Calu3 (cell line): ENCODE measurements around the gene CR2. TPM values are rescaled to one million over a fixed set of nuclear protein-coding genes. Genes with fewer than 3 reads are reported as not detected.

ENCODE experiments used
- BruUV-seq: library from RNA; stranded (reverse); fragments of 400-500 nt; replicated peaks from 2 replicates; lab custom pipeline; 2021; lab: Mats Ljungman, UMichigan
- CTCF ChIA-PET: fragments of 300-600 bp; sonication (Branson Sonifier 250); formaldehyde crosslinking; loops from one replicate; lab custom pipeline; 2022; ENCODE audit warnings: antibody characterized with exemption; lab: Charles Lee
- DNase-seq: peaks from one replicate; pipeline ENCODE4 v3.0.0; 2022
- H3K27ac Mint-ChIP-seq: one replicate; pipeline ENCODE4 v1.8.0; 2022; ENCODE audit warnings: mixed read lengths; ENCODE audit not compliant: unreplicated experiment
- H3K27me3 Mint-ChIP-seq: one replicate; pipeline ENCODE4 v1.8.0; 2022; ENCODE audit warnings: mixed read lengths; ENCODE audit not compliant: unreplicated experiment
- H3K36me3 Mint-ChIP-seq: one replicate; pipeline ENCODE4 v1.8.0; 2022; ENCODE audit warnings: mild to moderate bottlenecking, moderate library complexity, mixed read lengths; ENCODE audit not compliant: insufficient read depth, unreplicated experiment
- H3K4me1 Mint-ChIP-seq: one replicate; pipeline ENCODE4 v1.8.0; 2022; ENCODE audit warnings: mild to moderate bottlenecking, low read depth, mixed read lengths; ENCODE audit not compliant: unreplicated experiment
- H3K4me3 Mint-ChIP-seq: one replicate; pipeline ENCODE4 v1.8.0; 2022; ENCODE audit warnings: mild to moderate bottlenecking, low read depth, moderate library complexity, mixed read lengths; ENCODE audit not compliant: unreplicated experiment
- H3K9me3 Mint-ChIP-seq: one replicate; pipeline ENCODE4 v1.8.0; 2022; ENCODE audit warnings: low read depth, mixed read lengths; ENCODE audit not compliant: unreplicated experiment
- intact Hi-C: fragments of 100-400 bp; cut with micrococcal nuclease; formaldehyde crosslinking; loops from one replicate; pipeline ENCODE4 v1.10.0; 2022; ENCODE audit not compliant: unreplicated experiment
- total RNA-seq: library from RNA; stranded (reverse); gene quantifications from 2 replicates; pipeline ENCODE4 v1.2.3, GENCODE V29; 2022
- TF ChIP-seq, protein P1 (sequence below): fragments of 200-600 bp; IDR thresholded peaks from one replicate; pipeline ENCODE4 v1.8.0; 2022; ENCODE audit warnings: antibody characterized with exemption; ENCODE audit not compliant: unreplicated experiment

Gene CR2
- total RNA-seq, 1 experiment from 2014 or later: 0.83 TPM

DNA sequence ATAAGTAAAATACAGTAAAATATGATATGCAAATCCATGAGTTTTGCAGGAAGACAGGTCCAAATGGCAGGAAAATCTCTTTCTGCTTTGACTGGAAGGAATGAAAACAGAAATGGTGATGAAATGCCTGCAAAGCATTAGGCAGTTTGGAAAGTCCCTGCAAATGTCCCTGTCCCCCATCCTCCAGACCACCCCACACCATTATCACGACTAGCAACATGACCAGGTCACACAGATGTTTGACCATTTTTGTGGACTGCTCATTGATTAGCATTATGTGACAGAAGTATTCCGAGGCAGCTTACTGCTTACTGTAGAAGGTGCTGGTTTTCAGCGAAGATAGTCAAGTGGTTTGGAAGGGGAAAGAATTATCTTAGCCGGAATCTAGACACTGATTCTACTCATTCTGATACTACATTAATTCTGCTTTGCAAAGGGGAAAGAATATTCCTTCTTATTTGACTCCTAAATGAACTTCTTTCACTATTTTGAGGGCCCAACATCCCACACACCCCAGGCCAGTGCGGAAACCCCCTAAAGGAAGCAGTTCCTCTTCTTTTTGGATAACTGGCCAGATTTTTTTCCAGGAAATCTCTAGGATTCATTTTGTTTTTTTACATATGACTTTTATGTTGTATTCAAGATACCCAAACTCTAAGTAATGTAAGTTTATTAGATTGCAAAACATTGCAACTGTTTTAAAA is 9.5 kb upstream of the CR2 start:
- CTCF ChIA-PET: no interaction called here
- DNase-seq: no peak
- H3K36me3 Mint-ChIP-seq: no peaks in the 10 kb centered on the region
- H3K4me3 Mint-ChIP-seq: no peak overlapping the region
- TF ChIP-seq, protein P1, sequence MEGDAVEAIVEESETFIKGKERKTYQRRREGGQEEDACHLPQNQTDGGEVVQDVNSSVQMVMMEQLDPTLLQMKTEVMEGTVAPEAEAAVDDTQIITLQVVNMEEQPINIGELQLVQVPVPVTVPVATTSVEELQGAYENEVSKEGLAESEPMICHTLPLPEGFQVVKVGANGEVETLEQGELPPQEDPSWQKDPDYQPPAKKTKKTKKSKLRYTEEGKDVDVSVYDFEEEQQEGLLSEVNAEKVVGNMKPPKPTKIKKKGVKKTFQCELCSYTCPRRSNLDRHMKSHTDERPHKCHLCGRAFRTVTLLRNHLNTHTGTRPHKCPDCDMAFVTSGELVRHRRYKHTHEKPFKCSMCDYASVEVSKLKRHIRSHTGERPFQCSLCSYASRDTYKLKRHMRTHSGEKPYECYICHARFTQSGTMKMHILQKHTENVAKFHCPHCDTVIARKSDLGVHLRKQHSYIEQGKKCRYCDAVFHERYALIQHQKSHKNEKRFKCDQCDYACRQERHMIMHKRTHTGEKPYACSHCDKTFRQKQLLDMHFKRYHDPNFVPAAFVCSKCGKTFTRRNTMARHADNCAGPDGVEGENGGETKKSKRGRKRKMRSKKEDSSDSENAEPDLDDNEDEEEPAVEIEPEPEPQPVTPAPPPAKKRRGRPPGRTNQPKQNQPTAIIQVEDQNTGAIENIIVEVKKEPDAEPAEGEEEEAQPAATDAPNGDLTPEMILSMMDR: no peak
- intact Hi-C loops: no loop called here
- H3K4me1 Mint-ChIP-seq: no peaks in the 10 kb centered on the region
- peaks cover 52% of the 10 kb centered on the region for H3K27me3 Mint-ChIP-seq
- no TSS peak for BruUV-seq
- no peaks in the 10 kb centered on the region for H3K9me3 Mint-ChIP-seq
- H3K27ac Mint-ChIP-seq: no peak overlapping the region

DNA sequence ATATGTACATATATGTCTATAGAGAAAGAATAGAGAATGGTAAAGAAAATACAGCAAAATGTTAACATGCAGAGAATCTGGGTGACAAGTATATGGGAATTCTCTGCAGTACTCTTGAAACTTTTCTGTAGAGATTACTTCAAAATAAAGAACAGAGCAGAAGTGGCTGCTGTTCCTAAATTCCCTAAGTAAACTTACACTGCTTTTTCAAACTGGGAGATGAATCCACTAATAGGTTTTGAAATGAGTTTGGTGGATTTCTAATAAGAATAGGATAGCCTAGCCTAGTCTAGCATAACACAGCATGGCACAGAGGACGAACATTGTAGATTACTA is 450 bp upstream of the CR2 start:
- Mint-ChIP-seq H3K27me3 (peaks cover 30% of the 10 kb centered on the region), H3K36me3 (no peaks in the 10 kb centered on the region), H3K4me3 (peak overlapping the region; percentile 54), H3K27ac (no peak overlapping the region), H3K9me3 (no peaks in the 10 kb centered on the region), H3K4me1 (no peaks in the 10 kb centered on the region)
- intact Hi-C loops: no loop called here
- no peak for DNase-seq
- TF ChIP-seq, protein P1: no peak
- CTCF ChIA-PET: interaction anchor here (2.3 kb wide), 1 partner anchor 46 kb away, joined by 6 read pairs; no protein-coding TSS in a partner anchor
- no TSS peak for BruUV-seq

DNA sequence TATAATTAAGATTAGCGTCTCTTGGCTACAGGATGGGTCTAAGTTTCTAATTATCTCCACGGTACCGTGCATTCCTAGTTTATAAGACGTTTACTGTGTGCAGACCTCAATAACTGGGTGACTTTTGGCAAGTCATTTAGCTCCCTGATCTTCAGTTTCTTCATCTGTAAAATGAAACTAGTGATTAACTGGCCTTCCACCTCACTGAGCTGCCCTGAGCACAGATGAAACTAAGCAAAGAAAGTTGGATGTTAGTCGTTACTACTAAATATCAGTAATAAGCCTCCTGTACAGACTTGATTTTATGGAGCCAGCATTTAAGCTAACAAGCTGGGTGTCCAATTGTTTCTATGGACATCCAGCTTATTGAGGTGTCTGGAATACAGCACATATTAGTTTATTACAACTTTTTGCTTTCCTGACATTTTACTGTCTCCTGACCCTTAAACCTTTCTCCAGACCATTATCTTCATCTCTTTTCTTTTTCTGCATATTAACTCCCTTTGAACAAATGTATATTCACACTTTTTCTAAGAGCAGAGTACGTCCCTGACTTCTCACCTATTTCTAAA is 1.1 kb downstream of the CR2 start:
- Mint-ChIP-seq H3K27ac (no peak overlapping the region), H3K36me3 (no peaks in the 10 kb centered on the region), H3K4me1 (no peaks in the 10 kb centered on the region), H3K27me3 (peaks cover 18% of the 10 kb centered on the region), H3K9me3 (no peaks in the 10 kb centered on the region), H3K4me3 (peak overlapping the region; percentile 54)
- DNase-seq: no peak
- CTCF ChIA-PET: interaction anchor here (1.3 to 2.3 kb wide), 2 partner anchors 9 to 44 kb away, joined by 3 to 6 read pairs; no protein-coding TSS in a partner anchor
- intact Hi-C loops: no loop called here
- BruUV-seq: no TSS peak
- TF ChIP-seq, protein P1: no peak

DNA sequence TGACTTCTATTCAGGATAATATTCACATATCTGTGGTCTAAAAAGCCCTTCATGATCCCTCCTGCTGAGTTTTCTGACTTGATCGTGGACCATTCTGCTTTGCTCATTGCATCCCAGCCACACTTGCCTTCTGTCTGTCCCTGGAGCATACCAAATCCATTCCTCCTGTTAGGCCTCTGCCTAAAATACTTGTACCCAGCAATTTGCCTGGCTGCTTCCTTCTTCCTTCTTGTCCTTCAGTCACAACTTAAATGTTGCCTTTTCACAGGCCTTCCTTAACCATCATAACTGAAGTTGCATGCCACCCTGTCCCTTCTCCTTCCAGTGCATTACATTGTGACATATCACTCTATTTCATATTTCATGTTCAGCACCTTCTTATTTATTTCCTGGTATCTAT is 4.3 kb downstream of the CR2 start:
- CTCF ChIA-PET: no interaction called here
- H3K27me3 Mint-ChIP-seq: no peaks in the 10 kb centered on the region
- H3K36me3 Mint-ChIP-seq: no peaks in the 10 kb centered on the region
- intact Hi-C loops: no loop called here
- no peak overlapping the region for H3K4me3 Mint-ChIP-seq
- H3K9me3 Mint-ChIP-seq: no peaks in the 10 kb centered on the region
- BruUV-seq: no TSS peak
- H3K4me1 Mint-ChIP-seq: no peaks in the 10 kb centered on the region
- no peak for DNase-seq
- TF ChIP-seq, protein P1: no peak
- H3K27ac Mint-ChIP-seq: no peak overlapping the region
